WERI-Rb-1 (cell line): ENCODE measurements around the gene GLT6D1.

ENCODE experiments used
- DNase-seq: peaks from one replicate; pipeline ENCODE4 v3.0.0-alpha.2; 2020
- H3K27ac ChIP-seq: fragments of 250-450 bp; sonication (Bioruptor Pico); 2 replicates; pipeline ENCODE4 v1.5.1; 2020; ENCODE audit warnings: mild to moderate bottlenecking, moderate library complexity
- H3K27me3 ChIP-seq: fragments of 250-450 bp; sonication (Bioruptor Pico); 2 replicates; pipeline ENCODE4 v1.5.1; 2021; ENCODE audit warnings: mild to moderate bottlenecking, low read depth, moderate library complexity; ENCODE audit not compliant: insufficient read depth, severe bottlenecking
- H3K36me3 ChIP-seq: fragments of 250-450 bp; sonication (Bioruptor Pico); 2 replicates; pipeline ENCODE4 v1.5.1; 2020; ENCODE audit warnings: mild to moderate bottlenecking, moderate library complexity
- H3K4me3 ChIP-seq: 2 replicates; pipeline ENCODE4 v1.5.1; 2011; ENCODE audit warnings: low read depth, mild to moderate bottlenecking, control low read depth, low read length
- H3K9me3 ChIP-seq: fragments of 250-450 bp; sonication (Bioruptor Pico); 2 replicates; pipeline ENCODE4 v1.5.1; 2021; ENCODE audit warnings: mild to moderate bottlenecking, moderate library complexity; ENCODE audit not compliant: severe bottlenecking
- TF ChIP-seq, protein P1 (sequence below): IDR thresholded peaks from 2 replicates; pipeline ENCODE4 v1.5.1; 2011; ENCODE audit warnings: low read depth, mild to moderate bottlenecking, control low read depth, inconsistent platforms, low read length

Gene GLT6D1

DNA sequence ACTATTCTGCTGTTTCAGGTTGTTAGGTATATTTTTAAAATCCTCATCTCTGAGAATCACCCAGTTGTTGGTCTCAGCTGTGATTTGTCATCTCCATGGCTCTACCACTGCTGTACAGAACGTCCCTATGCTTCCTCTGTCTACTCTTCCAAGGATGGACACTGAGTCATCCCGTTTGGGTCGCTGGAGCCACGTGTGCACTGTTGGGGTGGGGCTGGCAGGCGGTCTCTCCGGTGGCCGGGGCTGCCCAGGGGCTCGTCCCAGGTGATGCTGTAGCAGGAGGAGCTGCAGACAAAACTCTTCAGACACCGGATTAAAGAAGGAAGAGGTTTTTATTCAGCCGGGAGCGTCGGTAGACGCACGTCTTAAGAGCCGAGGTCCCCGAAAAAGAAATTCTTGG lies 40.7 kb upstream of the GLT6D1 start:
- no peaks in the 10 kb centered on the region for H3K36me3 ChIP-seq
- TF ChIP-seq, protein P1, sequence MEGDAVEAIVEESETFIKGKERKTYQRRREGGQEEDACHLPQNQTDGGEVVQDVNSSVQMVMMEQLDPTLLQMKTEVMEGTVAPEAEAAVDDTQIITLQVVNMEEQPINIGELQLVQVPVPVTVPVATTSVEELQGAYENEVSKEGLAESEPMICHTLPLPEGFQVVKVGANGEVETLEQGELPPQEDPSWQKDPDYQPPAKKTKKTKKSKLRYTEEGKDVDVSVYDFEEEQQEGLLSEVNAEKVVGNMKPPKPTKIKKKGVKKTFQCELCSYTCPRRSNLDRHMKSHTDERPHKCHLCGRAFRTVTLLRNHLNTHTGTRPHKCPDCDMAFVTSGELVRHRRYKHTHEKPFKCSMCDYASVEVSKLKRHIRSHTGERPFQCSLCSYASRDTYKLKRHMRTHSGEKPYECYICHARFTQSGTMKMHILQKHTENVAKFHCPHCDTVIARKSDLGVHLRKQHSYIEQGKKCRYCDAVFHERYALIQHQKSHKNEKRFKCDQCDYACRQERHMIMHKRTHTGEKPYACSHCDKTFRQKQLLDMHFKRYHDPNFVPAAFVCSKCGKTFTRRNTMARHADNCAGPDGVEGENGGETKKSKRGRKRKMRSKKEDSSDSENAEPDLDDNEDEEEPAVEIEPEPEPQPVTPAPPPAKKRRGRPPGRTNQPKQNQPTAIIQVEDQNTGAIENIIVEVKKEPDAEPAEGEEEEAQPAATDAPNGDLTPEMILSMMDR: no peak
- H3K27me3 ChIP-seq: no peaks in the 10 kb centered on the region
- no peaks in the 10 kb centered on the region for H3K9me3 ChIP-seq
- H3K4me3 ChIP-seq: no peak overlapping the region
- no peak for DNase-seq
- H3K27ac ChIP-seq: no peak overlapping the region

DNA sequence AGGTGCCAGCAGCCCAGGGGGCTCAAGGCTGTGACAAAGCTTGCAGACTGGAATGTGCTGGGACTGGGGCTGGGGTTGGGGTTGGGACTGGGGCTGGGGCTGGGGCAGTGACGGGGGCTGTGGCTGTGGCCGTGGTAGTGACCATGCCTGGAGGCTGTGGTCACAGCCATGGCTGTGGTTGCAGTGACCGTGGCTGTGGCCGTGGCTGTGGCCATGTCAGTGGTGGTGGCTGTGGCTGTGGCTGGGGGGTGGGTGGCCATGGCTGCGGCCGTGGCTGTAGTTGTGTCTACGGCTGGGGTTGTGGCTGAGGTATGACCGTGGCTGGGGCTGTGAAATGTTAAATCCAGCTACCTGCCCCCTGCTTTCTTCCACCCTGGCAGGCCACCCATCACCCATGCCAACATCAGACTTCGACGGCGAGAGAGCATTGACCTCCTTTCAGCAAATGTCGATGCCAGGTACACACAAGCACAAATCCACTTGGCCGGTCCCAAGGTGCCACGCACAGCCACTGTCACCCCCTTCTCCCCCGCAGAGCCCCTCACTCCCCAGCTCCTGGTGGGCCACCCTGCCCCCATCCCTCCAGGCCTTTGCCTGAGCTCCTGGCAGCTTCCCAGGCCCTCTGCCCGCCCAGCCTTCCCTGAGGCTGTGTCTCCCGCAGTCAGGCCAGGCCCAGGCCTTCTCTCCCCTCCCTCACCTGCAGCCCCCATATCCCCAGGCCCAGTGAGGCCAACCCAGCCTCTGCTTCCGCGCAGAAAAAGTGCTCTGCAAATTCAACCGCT lies 39.1 kb upstream of the GLT6D1 start:
- Histone ChIP-seq H3K27ac (no peak overlapping the region), H3K4me3 (no peak overlapping the region), H3K36me3 (no peaks in the 10 kb centered on the region), H3K9me3 (no peaks in the 10 kb centered on the region), H3K27me3 (no peaks in the 10 kb centered on the region)
- DNase-seq: no peak
- TF ChIP-seq, protein P1: no peak

DNA sequence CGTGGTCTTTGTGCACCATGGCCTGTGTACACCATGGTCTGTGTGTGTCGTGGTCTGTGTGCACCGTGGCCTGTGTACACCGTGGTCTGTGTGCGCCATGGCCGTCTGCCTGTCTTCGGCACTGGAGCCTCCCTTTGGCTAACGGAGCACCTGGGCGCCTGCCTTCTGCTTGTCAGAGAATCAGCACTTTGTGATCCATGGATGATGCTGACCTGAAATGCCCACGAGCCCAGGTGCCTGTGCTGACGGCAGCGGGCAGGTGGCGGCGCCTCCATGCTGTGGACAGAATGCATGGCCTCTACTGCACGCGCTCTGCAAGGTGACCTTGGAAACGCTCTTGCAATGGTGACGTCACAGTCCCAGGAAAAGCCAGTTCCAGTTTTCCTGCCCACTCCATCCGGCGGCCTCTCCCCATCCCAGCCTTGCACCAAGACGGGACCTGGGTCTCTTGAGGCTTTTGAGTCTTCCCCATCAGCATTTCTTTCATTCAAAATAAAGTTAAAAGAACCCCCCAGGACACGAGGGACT lies 38.4 kb upstream of the GLT6D1 start:
- DNase-seq: no peak
- Histone ChIP-seq H3K4me3 (no peak overlapping the region), H3K9me3 (no peaks in the 10 kb centered on the region), H3K36me3 (no peaks in the 10 kb centered on the region), H3K27me3 (no peaks in the 10 kb centered on the region), H3K27ac (no peak overlapping the region)
- TF ChIP-seq, protein P1: no peak

DNA sequence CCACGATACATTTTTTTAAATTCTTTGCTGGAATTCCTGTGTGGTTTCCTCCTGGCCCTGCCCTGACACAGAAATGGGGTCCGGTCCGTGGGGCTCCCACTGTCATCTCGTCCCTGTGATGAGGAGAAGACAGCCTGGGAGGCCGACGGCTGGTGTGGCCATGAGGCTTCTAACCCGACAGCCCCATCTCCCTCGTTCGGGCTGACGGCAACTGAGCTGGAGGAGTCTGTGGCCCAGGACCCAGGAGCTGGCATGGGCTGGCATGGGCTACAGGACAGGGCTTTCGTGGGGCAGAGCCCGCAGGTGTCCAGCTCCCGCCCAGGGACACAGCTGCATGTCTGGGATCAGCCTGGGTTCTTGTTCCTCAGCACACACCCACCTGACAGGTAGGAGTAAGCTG lies 37.6 kb upstream of the GLT6D1 start:
- Histone ChIP-seq H3K36me3 (no peaks in the 10 kb centered on the region), H3K27me3 (no peaks in the 10 kb centered on the region), H3K9me3 (no peaks in the 10 kb centered on the region), H3K4me3 (no peak overlapping the region), H3K27ac (no peak overlapping the region)
- TF ChIP-seq, protein P1: no peak
- DNase-seq: no peak

- H3K9me3 ChIP-seq: no peaks in the 10 kb centered on the region
- no peaks in the 10 kb centered on the region for H3K27me3 ChIP-seq
- no peak for DNase-seq
- no peak overlapping the region for H3K27ac ChIP-seq
- TF ChIP-seq, protein P1: no peak
- no peaks in the 10 kb centered on the region for H3K36me3 ChIP-seq
- no peak overlapping the region for H3K4me3 ChIP-seq
Observed at GRCh38 chr9:135674977-135675376, 35.6 kb upstream of the GLT6D1 start.
